HepG2 (cell line): ENCODE data around the gene C2. TPM values are rescaled to one million over a fixed set of nuclear protein-coding genes. Genes with fewer than 3 reads are reported as not detected.

Source experiments
- BCLAF1 ChIP-seq: fragments of 450-650 bp; IDR thresholded peaks from 2 replicates; pipeline ENCODE4 v1.6.1; 2017; ENCODE audit warnings: mild to moderate bottlenecking
- ISL2 ChIP-seq: sonication (generic); formaldehyde crosslinking; IDR thresholded peaks from 2 replicates; pipeline ENCODE4 v1.5.0; 2020; ENCODE audit warnings: missing genetic modification reagents
- KLF6 ChIP-seq: IDR thresholded peaks from 2 replicates; pipeline ENCODE4 v1.8.0; 2016; ENCODE audit warnings: missing biosample characterization, missing genetic modification reagents
- LRRFIP1 ChIP-seq: sonication (generic); formaldehyde crosslinking; conservative IDR thresholded peaks from 2 replicates; pipeline ENCODE4 v1.4.0; 2020; ENCODE audit warnings: missing genetic modification reagents
- NFKB2 ChIP-seq: sonication (generic); formaldehyde crosslinking; IDR thresholded peaks from 2 replicates; pipeline ENCODE4 v1.4.0; 2020; ENCODE audit warnings: missing genetic modification reagents, borderline replicate concordance
- NFYC ChIP-seq: IDR thresholded peaks from 2 replicates; pipeline ENCODE4 v1.6.1; 2016; ENCODE audit warnings: missing genetic modification reagents, missing compliant biosample characterization
- SKI ChIP-seq: fragments of 450-650 bp; IDR thresholded peaks from one replicate; pipeline ENCODE4 v1.6.1; 2018; ENCODE audit warnings: mild to moderate bottlenecking; ENCODE audit not compliant: partially characterized antibody
- TEAD2 ChIP-seq: sonication (generic); formaldehyde crosslinking; IDR thresholded peaks from 2 replicates; pipeline ENCODE4 v1.9.0; 2021; ENCODE audit warnings: missing genetic modification reagents
- TGIF2 ChIP-seq: IDR thresholded peaks from 2 replicates; pipeline ENCODE4 v1.6.1; 2016; ENCODE audit warnings: control low read depth, missing compliant biosample characterization
- ZNF800 ChIP-seq: sonication (generic); formaldehyde crosslinking; IDR thresholded peaks from 2 replicates; pipeline ENCODE4 v1.4.0; 2020; ENCODE audit warnings: missing genetic modification reagents
- ZNF841 ChIP-seq: sonication (generic); formaldehyde crosslinking; IDR thresholded peaks from 2 replicates; pipeline ENCODE4 v1.8.1; 2023; ENCODE audit warnings: missing genetic modification reagents, borderline replicate concordance
- ZXDC ChIP-seq: sonication (generic); formaldehyde crosslinking; IDR thresholded peaks from 2 replicates; pipeline ENCODE4 v1.5.0; 2020; ENCODE audit warnings: mild to moderate bottlenecking, missing genetic modification reagents
- polyA plus RNA-seq, 8 experiments: library from polyadenylated mRNA; depleted of rRNA in 3 of 8; stranded (reverse) in 7 of 8; unstranded in 1 of 8; fragments of >200 nt; fragmentation: Illumina TruSeq in 4 of 8; extraction: Trizol in 4 of 8; gene quantifications; 2 replicates each; pipeline versions ENCODE4 v1.2.1 to v1.2.3, GENCODE V29; 2011 to 2016; ENCODE audit warnings: low read depth in 4 of 8, missing spikeins in 1 of 8, mixed read lengths in 1 of 8; ENCODE audit not compliant: insufficient read depth in 1 of 8
- total RNA-seq, 5 experiments: library from RNA; depleted of rRNA; stranded (reverse); fragments of >200 nt; fragmentation: Illumina TruSeq; extraction: Trizol; gene quantifications; 2 replicates each; pipeline ENCODE4 v1.2.3, GENCODE V29; 2016; ENCODE audit warnings: low read depth in 1 of 5
- TF ChIP-seq, protein P1 (sequence below): sonication (generic); formaldehyde crosslinking; IDR thresholded peaks from 2 replicates; pipeline ENCODE4 v1.8.0; 2022; ENCODE audit warnings: missing genetic modification reagents, mild to moderate bottlenecking, moderate library complexity, borderline replicate concordance

Gene C2
- total and polyA plus RNA-seq, 2 of the 13 experiments (the other 11 are each of a cell fraction or from before 2014, with no cell fraction given): 165 to 307 TPM

GRCh38 chr6:31971993-31972708, 44.6 kb downstream of the C2 start, which contains the start of gene DXO (continued):
- TF ChIP-seq LRRFIP1 (CRISPR knock-in tag) (0 out of 2 replicates have a peak, but pooled peaks have one; percentile 12), SKI (peak; percentile 36), TEAD2 (no peak), ZNF841 (CRISPR knock-in tag) (0 out of 2 replicates have a peak, but pooled peaks have one; percentile 61), ISL2 (CRISPR knock-in tag) (peak; percentile 75), KLF6 (CRISPR knock-in tag) (no peak; the same call in 1 of the 2 replicates), NFKB2 (CRISPR knock-in tag) (peak; percentile 81; the same call in 1 of the 2 replicates), BCLAF1 (no peak), ZXDC (peak; percentile 69), NFYC (peak; percentile 82), TGIF2 (CRISPR knock-in tag) (peak; percentile 95), ZNF800 (CRISPR knock-in tag) (peak; percentile 77)
- TF ChIP-seq, protein P1, sequence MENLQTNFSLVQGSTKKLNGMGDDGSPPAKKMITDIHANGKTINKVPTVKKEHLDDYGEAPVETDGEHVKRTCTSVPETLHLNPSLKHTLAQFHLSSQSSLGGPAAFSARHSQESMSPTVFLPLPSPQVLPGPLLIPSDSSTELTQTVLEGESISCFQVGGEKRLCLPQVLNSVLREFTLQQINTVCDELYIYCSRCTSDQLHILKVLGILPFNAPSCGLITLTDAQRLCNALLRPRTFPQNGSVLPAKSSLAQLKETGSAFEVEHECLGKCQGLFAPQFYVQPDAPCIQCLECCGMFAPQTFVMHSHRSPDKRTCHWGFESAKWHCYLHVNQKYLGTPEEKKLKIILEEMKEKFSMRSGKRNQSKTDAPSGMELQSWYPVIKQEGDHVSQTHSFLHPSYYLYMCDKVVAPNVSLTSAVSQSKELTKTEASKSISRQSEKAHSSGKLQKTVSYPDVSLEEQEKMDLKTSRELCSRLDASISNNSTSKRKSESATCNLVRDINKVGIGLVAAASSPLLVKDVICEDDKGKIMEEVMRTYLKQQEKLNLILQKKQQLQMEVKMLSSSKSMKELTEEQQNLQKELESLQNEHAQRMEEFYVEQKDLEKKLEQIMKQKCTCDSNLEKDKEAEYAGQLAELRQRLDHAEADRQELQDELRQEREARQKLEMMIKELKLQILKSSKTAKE (CRISPR knock-in tag): peak; percentile 74; the same call in 1 of the 2 replicates
